ENCODE measurements around the gene POGLUT2.
A peak's percentile ranks its signal among the peaks of the same experiment; 100 is the strongest.

The POGLUT2 gene

DNA sequence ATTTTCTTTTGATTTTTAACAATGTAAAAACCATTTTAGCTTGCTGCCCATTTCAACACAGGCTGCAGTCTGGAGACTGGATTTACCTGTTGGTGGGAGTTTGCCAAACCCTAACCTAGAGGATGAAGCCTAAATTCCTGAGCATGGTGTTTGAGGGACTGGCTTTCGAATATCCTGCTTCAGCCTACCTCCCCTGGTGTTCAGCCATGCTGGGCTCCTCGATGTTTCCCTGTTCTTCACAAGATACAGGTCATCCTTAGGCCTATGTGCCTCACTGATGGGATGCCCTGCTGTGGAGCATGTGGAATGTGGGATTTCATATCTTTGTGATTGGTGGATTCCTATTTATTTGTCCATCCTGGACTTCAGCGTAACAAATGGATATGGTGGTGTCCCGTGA lies 26.6 kb upstream of the POGLUT2 start:
- Histone ChIP-seq H3K4me1 (ENCODE audit: insufficient read depth, low read length) (no peaks in the 10 kb centered on the region), H3K9me3 (ENCODE audit: low read length) (peaks cover 5% of the 10 kb centered on the region), H3K36me3 (ENCODE audit: insufficient read depth, low read length) (peaks cover 38% of the 10 kb centered on the region), H3K27me3 (ENCODE audit: insufficient read depth, low read length) (no peaks in the 10 kb centered on the region), H3K4me3 (ENCODE audit: low read length) (no peak overlapping the region), H2AFZ (ENCODE audit: low read depth, low read length) (no peak overlapping the region)

DNA sequence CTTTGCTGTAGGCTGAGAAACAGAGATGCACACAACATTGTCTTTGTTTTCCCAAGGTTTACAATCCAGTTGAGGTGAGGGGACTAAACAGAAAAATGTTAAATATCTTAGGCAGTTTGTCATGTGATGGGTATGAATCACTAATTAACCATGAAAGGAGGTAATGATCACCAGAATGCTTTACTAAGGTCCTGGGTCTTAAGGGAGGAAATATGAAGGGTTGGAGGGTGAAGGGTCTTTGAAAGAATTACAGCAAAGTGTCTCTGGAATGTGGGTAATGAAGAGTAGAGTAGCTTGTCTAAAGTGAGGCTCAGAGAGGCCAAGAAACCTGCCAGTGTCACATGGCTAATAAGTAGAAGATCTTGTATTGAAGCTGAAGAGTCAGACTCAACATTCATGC lies 19.1 kb upstream of the POGLUT2 start:
- no peaks in the 10 kb centered on the region for H3K9me3 ChIP-seq (ENCODE audit: low read length)
- no peaks in the 10 kb centered on the region for H3K27me3 ChIP-seq (ENCODE audit: insufficient read depth, low read length)
- no peak overlapping the region for H3K4me3 ChIP-seq (ENCODE audit: low read length)
- H2AFZ ChIP-seq (ENCODE audit: low read depth, low read length): no peak overlapping the region
- H3K36me3 ChIP-seq (ENCODE audit: insufficient read depth, low read length): peaks cover 29% of the 10 kb centered on the region
- H3K4me1 ChIP-seq (ENCODE audit: insufficient read depth, low read length): no peaks in the 10 kb centered on the region

DNA sequence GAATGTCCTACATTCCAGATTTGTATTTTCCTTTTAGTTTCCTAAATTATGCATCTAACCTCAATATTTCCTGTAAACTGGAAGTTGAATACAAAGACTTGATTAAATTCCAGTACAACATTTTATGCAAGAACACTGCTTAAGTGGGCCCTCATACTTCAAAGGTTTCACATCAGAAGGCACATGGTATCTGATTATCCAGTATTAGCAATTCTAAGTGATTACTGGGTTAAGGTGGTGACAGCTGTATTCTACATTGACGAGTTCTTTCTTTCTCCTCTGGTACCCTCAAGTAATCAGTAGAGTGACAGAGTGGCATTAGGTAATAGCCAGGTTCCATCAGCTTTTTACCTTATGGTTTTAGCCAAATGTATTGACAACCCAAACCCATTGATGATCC lies 18.5 kb upstream of the POGLUT2 start:
- H3K9me3 ChIP-seq (ENCODE audit: low read length): no peaks in the 10 kb centered on the region
- peaks cover 24% of the 10 kb centered on the region for H3K36me3 ChIP-seq (ENCODE audit: insufficient read depth, low read length)
- no peak overlapping the region for H2AFZ ChIP-seq (ENCODE audit: low read depth, low read length)
- H3K4me1 ChIP-seq (ENCODE audit: insufficient read depth, low read length): peaks cover 4% of the 10 kb centered on the region
- H3K4me3 ChIP-seq (ENCODE audit: low read length): no peak overlapping the region
- no peaks in the 10 kb centered on the region for H3K27me3 ChIP-seq (ENCODE audit: insufficient read depth, low read length)

DNA sequence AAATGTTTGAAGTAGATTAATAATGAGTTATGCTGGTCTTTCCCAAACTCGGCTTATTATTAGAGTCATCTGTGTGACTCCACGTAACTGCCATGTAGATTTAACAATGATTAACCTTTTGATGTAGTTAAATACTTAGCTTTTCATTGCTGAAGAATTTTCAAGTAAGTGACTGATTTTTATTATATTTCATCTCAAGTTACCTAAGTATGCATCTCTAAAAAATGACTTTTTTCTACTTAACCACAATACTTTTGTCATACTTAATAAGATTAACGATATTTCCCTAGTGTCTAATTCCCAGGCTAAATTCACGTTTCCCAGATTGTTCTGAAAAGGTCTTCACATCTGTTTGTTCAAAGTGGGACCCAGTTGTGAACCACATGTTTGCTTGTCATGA lies 17.9 kb upstream of the POGLUT2 start:
- no peaks in the 10 kb centered on the region for H3K27me3 ChIP-seq (ENCODE audit: insufficient read depth, low read length)
- H3K4me3 ChIP-seq (ENCODE audit: low read length): no peak overlapping the region
- no peak overlapping the region for H2AFZ ChIP-seq (ENCODE audit: low read depth, low read length)
- peaks cover 4% of the 10 kb centered on the region for H3K4me1 ChIP-seq (ENCODE audit: insufficient read depth, low read length)
- H3K9me3 ChIP-seq (ENCODE audit: low read length): peaks cover 2% of the 10 kb centered on the region
- peaks cover 18% of the 10 kb centered on the region for H3K36me3 ChIP-seq (ENCODE audit: insufficient read depth, low read length)

DNA sequence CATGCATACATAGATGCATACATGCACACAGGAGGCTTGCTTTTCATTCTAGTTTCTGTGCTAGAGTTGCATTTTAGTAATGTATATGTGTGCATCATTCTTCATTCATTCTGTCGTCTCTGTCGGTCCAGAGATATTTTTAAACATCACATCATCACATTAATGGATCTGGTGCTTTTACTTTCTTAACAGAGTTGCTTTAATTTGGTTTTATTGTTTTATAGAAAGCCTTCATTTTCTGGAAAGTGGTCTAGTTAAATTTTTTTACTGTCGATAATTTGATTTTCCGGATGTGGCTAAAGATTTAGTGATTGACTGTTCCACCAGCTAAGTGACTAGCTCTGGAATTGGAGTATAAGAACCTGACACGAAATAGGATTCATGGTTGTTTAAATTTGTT lies 17.0 kb upstream of the POGLUT2 start:
- Histone ChIP-seq H3K36me3 (ENCODE audit: insufficient read depth, low read length) (peaks cover 11% of the 10 kb centered on the region), H3K27me3 (ENCODE audit: insufficient read depth, low read length) (no peaks in the 10 kb centered on the region), H3K9me3 (ENCODE audit: low read length) (peaks cover 2% of the 10 kb centered on the region), H2AFZ (ENCODE audit: low read depth, low read length) (no peak overlapping the region), H3K4me1 (ENCODE audit: insufficient read depth, low read length) (peaks cover 4% of the 10 kb centered on the region), H3K4me3 (ENCODE audit: low read length) (no peak overlapping the region)

DNA sequence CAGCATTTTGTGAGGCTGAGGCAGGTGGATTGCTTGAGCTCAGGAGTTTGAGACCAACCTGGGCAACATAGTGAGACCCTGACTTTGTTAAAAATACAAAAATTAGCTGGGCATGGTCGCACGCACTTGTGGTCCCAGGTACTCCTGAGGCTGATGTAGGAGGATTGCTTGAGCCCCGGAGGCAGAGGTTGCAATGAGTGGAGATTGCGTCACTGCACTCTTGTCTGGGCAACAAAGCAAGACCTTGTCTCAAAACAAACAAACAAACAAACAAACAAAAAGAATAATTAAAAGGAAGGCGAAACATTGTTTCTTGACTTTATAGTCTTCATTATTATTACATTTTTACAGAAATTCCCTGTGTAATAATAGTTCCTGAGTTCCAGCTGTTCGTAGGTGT lies 16.0 kb upstream of the POGLUT2 start:
- no peak overlapping the region for H3K4me3 ChIP-seq (ENCODE audit: low read length)
- H3K27me3 ChIP-seq (ENCODE audit: insufficient read depth, low read length): no peaks in the 10 kb centered on the region
- peaks cover 2% of the 10 kb centered on the region for H3K9me3 ChIP-seq (ENCODE audit: low read length)
- peaks cover 11% of the 10 kb centered on the region for H3K36me3 ChIP-seq (ENCODE audit: insufficient read depth, low read length)
- no peak overlapping the region for H2AFZ ChIP-seq (ENCODE audit: low read depth, low read length)
- H3K4me1 ChIP-seq (ENCODE audit: insufficient read depth, low read length): peaks cover 4% of the 10 kb centered on the region

DNA sequence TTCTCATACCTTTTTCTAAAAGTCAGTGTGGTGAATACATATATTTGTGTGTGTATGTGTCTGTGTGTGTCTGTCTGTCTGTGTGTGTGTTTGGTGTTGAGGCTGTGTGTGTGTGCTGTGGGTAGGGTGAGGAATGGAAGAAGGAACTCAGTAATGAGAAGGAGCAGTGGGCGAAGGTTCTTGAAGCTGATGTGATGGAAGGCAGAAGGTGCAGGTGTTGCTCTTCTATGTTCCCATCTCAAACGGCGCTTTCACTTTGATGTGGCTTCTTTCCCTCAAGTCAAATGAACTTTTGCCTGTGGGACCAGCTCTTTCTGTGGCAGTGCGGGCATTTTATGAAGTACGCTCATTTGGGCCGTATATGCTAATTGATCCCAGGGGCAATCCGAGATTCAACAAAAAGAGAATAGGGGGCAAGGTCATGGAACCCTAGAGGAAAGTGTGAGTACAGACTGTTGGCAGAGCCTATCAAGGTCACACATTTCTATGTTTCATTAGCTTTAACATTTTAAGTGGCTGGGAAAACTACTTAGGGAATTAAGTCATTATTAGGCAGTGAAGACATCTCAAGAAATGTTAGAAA lies 15.3 kb upstream of the POGLUT2 start:
- Histone ChIP-seq H3K4me3 (ENCODE audit: low read length) (no peak overlapping the region), H3K36me3 (ENCODE audit: insufficient read depth, low read length) (peaks cover 7% of the 10 kb centered on the region), H3K9me3 (ENCODE audit: low read length) (peaks cover 2% of the 10 kb centered on the region), H3K27me3 (ENCODE audit: insufficient read depth, low read length) (no peaks in the 10 kb centered on the region), H2AFZ (ENCODE audit: low read depth, low read length) (no peak overlapping the region), H3K4me1 (ENCODE audit: insufficient read depth, low read length) (peaks cover 4% of the 10 kb centered on the region)

DNA sequence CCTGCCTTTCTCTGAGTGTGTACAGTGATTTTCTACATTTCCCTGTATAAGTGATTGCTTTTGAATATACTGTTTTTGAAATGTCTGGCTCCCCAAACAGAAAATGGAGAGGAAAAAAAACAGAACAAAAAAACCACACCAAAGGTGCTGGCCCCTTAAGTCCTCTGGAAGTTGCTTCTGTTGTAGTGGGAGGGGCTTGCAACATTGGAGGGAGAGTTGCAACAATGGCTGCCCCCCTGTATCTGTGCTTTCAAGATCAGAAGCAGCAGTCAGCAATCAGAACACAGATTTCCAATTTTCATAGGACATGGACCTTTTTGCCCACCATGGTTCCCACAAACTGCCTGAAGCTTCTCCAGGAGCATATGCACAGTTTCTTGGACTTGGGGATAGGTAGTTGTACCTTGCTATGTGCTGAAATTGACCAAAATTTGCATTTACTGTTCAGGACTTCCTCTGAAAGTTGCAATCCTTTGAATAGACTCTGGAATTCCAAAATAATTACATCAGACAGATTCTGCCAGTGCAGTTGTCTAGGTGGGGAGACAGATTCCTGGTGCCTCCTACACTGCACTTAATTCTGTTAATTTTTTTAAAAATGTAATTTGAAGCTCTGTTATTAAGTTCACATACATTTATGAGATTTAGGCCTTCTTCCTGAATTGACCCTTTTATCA lies 14.0 kb upstream of the POGLUT2 start:
- no peak overlapping the region for H3K4me3 ChIP-seq (ENCODE audit: low read length)
- no peak overlapping the region for H2AFZ ChIP-seq (ENCODE audit: low read depth, low read length)
- H3K9me3 ChIP-seq (ENCODE audit: low read length): peaks cover 2% of the 10 kb centered on the region
- H3K4me1 ChIP-seq (ENCODE audit: insufficient read depth, low read length): peaks cover 4% of the 10 kb centered on the region
- peaks cover 3% of the 10 kb centered on the region for H3K36me3 ChIP-seq (ENCODE audit: insufficient read depth, low read length)
- no peaks in the 10 kb centered on the region for H3K27me3 ChIP-seq (ENCODE audit: insufficient read depth, low read length)

DNA sequence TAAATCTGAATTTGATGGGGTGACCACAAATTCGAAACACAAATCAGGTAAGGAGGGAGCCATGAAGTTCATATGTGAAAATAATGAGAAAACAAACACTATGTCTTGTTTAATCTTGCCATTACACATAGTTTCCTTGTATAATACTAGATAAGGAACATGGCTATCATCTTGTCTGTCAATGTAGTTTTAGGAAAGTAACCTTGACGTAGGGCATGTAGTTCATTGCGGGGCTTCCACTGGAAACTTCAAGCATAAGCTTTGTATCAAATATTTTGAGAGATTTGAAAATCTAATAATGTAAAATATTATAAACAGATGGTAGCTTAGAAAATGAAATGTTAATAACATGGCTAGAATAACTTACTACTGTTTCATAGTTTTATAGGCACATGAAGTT lies 8.9 kb upstream of the POGLUT2 start:
- H3K36me3 ChIP-seq (ENCODE audit: insufficient read depth, low read length): no peaks in the 10 kb centered on the region
- H3K4me1 ChIP-seq (ENCODE audit: insufficient read depth, low read length): peaks cover 2% of the 10 kb centered on the region

DNA sequence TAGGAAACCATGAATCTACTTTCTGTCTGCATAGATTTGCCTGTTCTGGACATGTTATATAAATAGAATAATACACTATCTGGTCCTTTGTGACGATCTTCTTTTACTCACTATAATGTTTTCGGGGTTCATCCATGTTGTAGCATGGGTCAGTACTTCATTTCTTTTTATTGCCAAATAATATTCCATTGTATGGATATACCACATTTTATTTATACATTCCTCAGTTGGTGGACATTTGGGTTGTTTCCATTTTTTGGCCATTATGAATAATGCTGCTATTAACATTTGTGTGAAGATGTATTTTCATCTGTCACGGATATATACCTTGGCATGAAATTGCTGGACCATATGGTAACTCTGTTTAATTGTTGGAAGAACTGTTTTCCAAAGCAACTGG lies 6.9 kb upstream of the POGLUT2 start:
- Histone ChIP-seq H3K9me3 (ENCODE audit: low read length) (no peaks in the 10 kb centered on the region), H3K36me3 (ENCODE audit: insufficient read depth, low read length) (no peaks in the 10 kb centered on the region), H2AFZ (ENCODE audit: low read depth, low read length) (no peak overlapping the region), H3K27me3 (ENCODE audit: insufficient read depth, low read length) (no peaks in the 10 kb centered on the region), H3K4me1 (ENCODE audit: insufficient read depth, low read length) (no peaks in the 10 kb centered on the region), H3K4me3 (ENCODE audit: low read length) (no peak overlapping the region)

More for the DNA sequence above, 8.9 kb upstream of the POGLUT2 start:
- Histone ChIP-seq H2AFZ (ENCODE audit: low read depth, low read length) (no peak overlapping the region), H3K4me3 (ENCODE audit: low read length) (no peak overlapping the region), H3K27me3 (ENCODE audit: insufficient read depth, low read length) (no peaks in the 10 kb centered on the region), H3K9me3 (ENCODE audit: low read length) (peaks cover 2% of the 10 kb centered on the region)

DNA sequence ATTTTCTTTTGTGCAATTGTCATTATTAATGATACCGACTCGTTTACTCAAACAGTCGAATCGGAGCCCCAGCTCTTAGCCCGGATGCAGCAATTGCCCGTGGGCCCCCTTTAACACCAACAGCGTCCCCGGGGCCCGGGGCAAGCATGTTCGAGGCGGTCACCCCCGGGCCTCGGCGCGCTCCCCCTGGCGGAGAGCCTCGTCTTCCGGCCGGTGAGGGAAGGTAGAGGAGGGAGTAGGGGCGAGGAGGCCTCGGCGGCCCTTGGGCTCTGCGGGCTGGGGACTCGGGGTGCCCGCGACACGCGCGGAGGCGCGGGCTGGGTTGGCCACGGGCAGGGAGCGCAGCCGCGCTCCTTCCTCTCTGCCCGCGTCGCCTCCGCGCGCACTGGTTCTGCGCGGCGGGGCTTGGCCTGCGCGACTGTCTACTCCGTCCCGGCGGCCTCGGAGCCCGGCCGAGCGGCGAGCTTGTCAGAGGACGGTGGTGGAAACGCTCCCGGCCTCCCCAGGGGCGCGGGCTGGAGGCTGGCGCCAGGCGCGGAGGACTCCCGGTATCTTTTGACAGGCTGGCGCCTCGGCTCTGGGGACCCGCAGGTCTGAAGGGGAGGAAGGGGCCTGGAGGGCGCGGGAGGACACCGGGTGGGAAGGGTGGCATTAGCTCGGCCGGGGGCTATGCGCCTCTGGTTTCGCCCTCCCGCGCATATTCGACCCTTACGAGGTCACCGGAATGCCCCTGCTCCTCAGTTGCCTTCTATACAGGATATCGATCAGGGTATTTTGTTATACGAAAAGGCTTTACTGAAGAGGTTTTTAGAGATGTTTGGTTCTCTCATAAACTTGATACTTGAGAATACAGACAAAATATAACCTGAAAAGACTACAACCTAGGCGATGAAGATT lies 1.6 kb upstream of the POGLUT2 start:
- peak overlapping the region; percentile 83 for H2AFZ ChIP-seq (ENCODE audit: low read depth, low read length)
- H3K9me3 ChIP-seq (ENCODE audit: low read length): no peaks in the 10 kb centered on the region
- peak overlapping the region; percentile 72 for H3K4me3 ChIP-seq (ENCODE audit: low read length)
- H3K36me3 ChIP-seq (ENCODE audit: insufficient read depth, low read length): peaks cover 4% of the 10 kb centered on the region
- H3K4me1 ChIP-seq (ENCODE audit: insufficient read depth, low read length): peaks cover 8% of the 10 kb centered on the region
- no peaks in the 10 kb centered on the region for H3K27me3 ChIP-seq (ENCODE audit: insufficient read depth, low read length)

DNA sequence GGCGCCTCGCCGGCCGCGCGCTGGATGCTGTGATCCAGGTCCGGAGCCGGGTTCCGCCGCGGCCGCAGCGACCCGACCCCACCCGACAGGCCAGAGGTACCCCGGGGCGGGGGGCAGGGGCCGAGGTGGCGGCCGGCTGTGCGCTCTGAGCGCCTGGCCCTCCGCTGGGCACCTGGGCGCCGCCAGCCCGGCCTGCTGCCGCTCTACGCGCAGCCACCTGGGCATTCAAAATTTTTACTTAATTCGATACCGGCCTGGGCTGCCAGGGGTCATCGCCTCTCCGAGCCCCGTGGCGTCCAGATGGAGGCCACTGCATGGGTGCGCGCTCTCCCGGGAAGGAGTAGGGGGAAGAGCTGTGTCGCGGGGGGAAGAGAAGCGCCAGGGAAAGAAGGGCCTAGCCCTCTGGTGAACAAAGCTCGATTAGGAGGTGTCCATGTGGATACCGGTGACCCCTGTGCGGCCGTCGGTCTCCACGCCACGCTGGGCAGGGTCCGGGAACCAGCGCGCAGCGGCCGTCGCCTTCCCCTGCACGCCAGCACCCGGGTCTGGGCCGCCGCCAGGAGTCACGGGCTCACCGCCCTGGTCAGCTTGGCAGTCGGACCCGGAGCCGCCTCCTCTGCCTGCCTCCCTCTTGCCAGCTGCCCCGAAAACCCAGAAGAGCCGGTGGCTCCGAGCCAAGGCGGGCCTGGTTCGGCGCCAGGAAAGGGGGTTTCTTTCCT lies 809 bp upstream of the POGLUT2 start:
- Histone ChIP-seq H3K36me3 (ENCODE audit: insufficient read depth, low read length) (peaks cover 5% of the 10 kb centered on the region), H3K27me3 (ENCODE audit: insufficient read depth, low read length) (no peaks in the 10 kb centered on the region), H3K9me3 (ENCODE audit: low read length) (no peaks in the 10 kb centered on the region)

More for the DNA sequence above, 809 bp upstream of the POGLUT2 start:
- Histone ChIP-seq H3K4me1 (ENCODE audit: insufficient read depth, low read length) (peaks cover 8% of the 10 kb centered on the region), H3K4me3 (ENCODE audit: low read length) (peak overlapping the region; percentile 72), H2AFZ (ENCODE audit: low read depth, low read length) (peak overlapping the region; percentile 83)
